K562 (cell line): ENCODE measurements around the gene CKM. TPM values are rescaled to one million over a fixed set of nuclear protein-coding genes. Genes with fewer than 3 reads are reported as not detected.

Experiments
- ATAC-seq: fragments of 200-7000 bp; cut with Tn5 transposase; 3 replicates; pipeline ENCODE4 v1.9.1; 2020; ENCODE audit warnings: moderate library complexity
- BruUV-seq: library from RNA; stranded (reverse); fragments of 400-500 nt; replicated peaks from 2 replicates; lab custom pipeline; 2021; lab: Mats Ljungman, UMichigan
- CTCF ChIA-PET: fragments of 300-600 bp; formaldehyde crosslinking; extraction: SDS; loops from one replicate; lab custom pipeline; 2021; ENCODE audit warnings: low intra/inter-chr PET ratio; lab: Yijun Ruan, JAX
- POLR2A ChIA-PET: fragments of 300-600, 350-650 bp; sonication (Branson Sonifier 250); formaldehyde crosslinking; extraction: SDS; loops from one replicate; lab custom pipeline; 2021; ENCODE audit warnings: antibody characterized with exemption, inconsistent platforms; lab: Yijun Ruan, JAX
- DNase-seq, 4 experiments: peaks; one replicate each; pipeline versions ENCODE4 v3.0.0 to v3.0.0-alpha.2; 2011 to 2018; ENCODE audit warnings: low spot score in 3 of 4, mixed read lengths in 3 of 4; ENCODE audit errors: extremely low read depth in 1 of 4
- FAIRE-seq: peaks from 2 replicates; lab custom pipeline; 2011; peaks lifted over from hg19 to GRCh38; lab: Jason Lieb, UNC
- H2AFZ ChIP-seq: 2 replicates; pipeline ENCODE4 v1.6.0; 2011; ENCODE audit warnings: low read depth, low read length, control low read depth, inconsistent platforms
- H3K27ac ChIP-seq: fragments of 200-600 bp; 3 replicates; pipeline ENCODE4 v1.8.0; 2011; ENCODE audit warnings: low read depth, mild to moderate bottlenecking, control low read depth, inconsistent platforms, low read length, moderate library complexity, mixed read lengths; ENCODE audit errors: extremely low read depth
- H3K27me3 ChIP-seq, 2 experiments: fragments of 300-600 bp in 1 of 2; 2 replicates in 1 of 2; 3 replicates in 1 of 2; pipeline versions ENCODE4 v1.6.0 to v1.8.0; 2011; ENCODE audit warnings: inconsistent platforms in 2 of 2, low read length in 2 of 2, mild to moderate bottlenecking in 1 of 2, mixed read lengths in 1 of 2, moderate library complexity in 1 of 2; ENCODE audit not compliant: control insufficient read depth in 2 of 2, insufficient read depth in 2 of 2
- H3K36me3 ChIP-seq: fragments of 300-600 bp; 3 replicates; pipeline ENCODE4 v1.8.0; 2011; ENCODE audit warnings: mild to moderate bottlenecking, low read length, inconsistent platforms; ENCODE audit not compliant: control insufficient read depth, insufficient read depth
- H3K4me1 ChIP-seq, 2 experiments: fragments of 200-600 bp in 1 of 2; replicated peaks in 1 of 2; 2 replicates in 1 of 2; 3 replicates in 1 of 2; pipeline versions ENCODE4 v1.5.1 to v1.8.0; 2011; ENCODE audit warnings: inconsistent platforms in 2 of 2, low read length in 2 of 2, mild to moderate bottlenecking in 1 of 2, mixed read lengths in 1 of 2, moderate library complexity in 1 of 2; ENCODE audit not compliant: control insufficient read depth in 2 of 2, insufficient read depth in 2 of 2
- H3K4me2 ChIP-seq: 2 replicates; pipeline ENCODE4 v1.6.1; 2011; ENCODE audit warnings: low read length, control low read depth, inconsistent platforms, mixed read lengths; ENCODE audit not compliant: insufficient read depth
- H3K4me3 ChIP-seq: fragments of 200-600 bp; sonication (generic), shearing (Covaris generic); 2 replicates; pipeline ENCODE4 v1.5.1; 2016; ENCODE audit warnings: control low read depth, inconsistent platforms
- H3K79me2 ChIP-seq: fragments of 200-600 bp; 3 replicates; pipeline ENCODE4 v1.8.0; 2011; ENCODE audit warnings: low read length, inconsistent platforms; ENCODE audit not compliant: control insufficient read depth, insufficient read depth
- H3K9ac ChIP-seq, 2 experiments: 2 replicates each; pipeline versions ENCODE4 v1.6.0 to v1.6.1; 2011; ENCODE audit warnings: low read depth in 2 of 2, low read length in 2 of 2, control low read depth in 1 of 2, inconsistent platforms in 1 of 2, mild to moderate bottlenecking in 1 of 2, mixed read lengths in 1 of 2; ENCODE audit not compliant: insufficient read depth in 1 of 2
- H3K9me1 ChIP-seq: one replicate; pipeline ENCODE4 v1.6.0; 2011; ENCODE audit warnings: inconsistent platforms, mild to moderate bottlenecking, low read length, moderate library complexity; ENCODE audit not compliant: control insufficient read depth, insufficient read depth
- H3K9me3 ChIP-seq: replicated peaks from 2 replicates; pipeline ENCODE4 v1.5.1; 2011; ENCODE audit warnings: low read depth, low read length, inconsistent platforms; ENCODE audit not compliant: control insufficient read depth, insufficient read depth
- H4K20me1 ChIP-seq: replicated peaks from 2 replicates; pipeline ENCODE4 v1.6.1; 2011; ENCODE audit warnings: low read length, inconsistent platforms, mixed read lengths; ENCODE audit not compliant: control insufficient read depth, insufficient read depth
- ATF2 ChIP-seq: sonication (generic); formaldehyde crosslinking; IDR thresholded peaks from 2 replicates; pipeline ENCODE4 v1.8.1; 2022; ENCODE audit warnings: missing genetic modification reagents
- FOXP1 ChIP-seq: sonication (generic); formaldehyde crosslinking; IDR thresholded peaks from 2 replicates; pipeline ENCODE4 v1.8.0; 2022; ENCODE audit warnings: mild to moderate bottlenecking, missing genetic modification reagents
- TRIM28 ChIP-seq: fragments of 450-650 bp; IDR thresholded peaks from 2 replicates; pipeline ENCODE4 v1.6.1; 2017
- ZNF121 ChIP-seq: sonication (generic); formaldehyde crosslinking; conservative IDR thresholded peaks from 2 replicates; pipeline ENCODE4 v1.8.0; 2022; ENCODE audit warnings: missing genetic modification reagents
- ZNF384 ChIP-seq: IDR thresholded peaks from 2 replicates; pipeline ENCODE4 v1.6.1; 2012; ENCODE audit warnings: low read depth, low read length, improper control_type of control experiment
- WGBS: fragments of 100-300 bp; shearing (Covaris generic); methylation state at CpG from one replicate; pipeline ENCODE4 v1.1.6; 2016; ENCODE audit warnings: low coverage, mixed read lengths; ENCODE audit not compliant: insufficient coverage; ENCODE audit errors: missing lambda C conversion rate; 5-methylcytosine and 5-hydroxymethylcytosine counted together
- in situ Hi-C: fragments of 300-500 bp; cut with MboI; formaldehyde crosslinking; loops from 4 replicates; pipeline ENCODE4 v1.15.0; 2018; ENCODE audit warnings: inconsistent platforms, mixed read lengths
- intact Hi-C: fragments of 100-400 bp; cut with micrococcal nuclease; formaldehyde crosslinking; loops from 2 replicates; pipeline ENCODE4 v1.14.2; 2022
- polyA plus RNA-seq, 8 experiments: library from polyadenylated mRNA; depleted of rRNA in 4 of 8; stranded (reverse) in 5 of 8; unstranded in 3 of 8; fragments of >200 nt; fragmentation: Nextera tagmentation in 2 of 8; fragmentation: Illumina TruSeq in 1 of 8; extraction: Ambion mirVana in 2 of 8; extraction: Trizol in 1 of 8; gene quantifications; 2 replicates each; pipeline versions ENCODE4 v1.2.1 to v1.2.3, GENCODE V29; 2011 to 2014; ENCODE audit warnings: inconsistent platforms in 1 of 8, missing spikeins in 1 of 8
- total RNA-seq, 7 experiments: library from RNA; depleted of rRNA in 6 of 7; stranded (reverse); fragments of >200 nt in 6 of 7; fragmentation: Illumina TruSeq in 2 of 7; extraction: Trizol in 2 of 7; gene quantifications; 2 replicates each; pipeline versions ENCODE4 v1.2.1 to v1.2.3, GENCODE V29; 2011 to 2021; ENCODE audit warnings: low replicate concordance in 1 of 7

Gene CKM
- total and polyA plus RNA-seq, 9 of the 15 experiments (the other 6 are each of a cell fraction or from before 2014, with no cell fraction given): 0.06 to 0.17 (median 0.09) TPM; not detected in 4

GRCh38 chr19:45314708-45315245 is 7.9 kb downstream of the CKM start:
- no peaks in the 10 kb centered on the region for H3K36me3 ChIP-seq
- intact Hi-C loops (no loop called here), in situ Hi-C loops (no loop called here)
- WGBS: 10% methylated on average over 8 of the region's 8 CpGs
- no peaks in the 10 kb centered on the region for H3K9me3 ChIP-seq
- H2AFZ ChIP-seq: no peak overlapping the region
- no peak for DNase-seq
- ChIA-PET CTCF (no interaction called here), POLR2A (no interaction called here)
- H4K20me1 ChIP-seq: no peaks in the 10 kb centered on the region
- peaks cover 0 to 20% of the 10 kb centered on the region in 2 experiments; a peak in 3 of 5 replicates for H3K4me1 ChIP-seq
- no TSS peak for BruUV-seq
- no peak overlapping the region for H3K9ac ChIP-seq
- no peak for TF ChIP-seq TRIM28
- no peak for TF ChIP-seq ATF2 (CRISPR knock-in tag)
- TF ChIP-seq FOXP1 (CRISPR knock-in tag): 0 out of 2 replicates have a peak, but pooled peaks have one; percentile 25
- TF ChIP-seq ZNF384: no peak
- peak; percentile 54 for TF ChIP-seq ZNF121 (CRISPR knock-in tag)
- H3K79me2 ChIP-seq: no peaks in the 10 kb centered on the region
- H3K9me1 ChIP-seq: no peaks in the 10 kb centered on the region
- H3K4me3 ChIP-seq: no peak overlapping the region
- no peak overlapping the region for H3K27ac ChIP-seq
- no peak for ATAC-seq
- no peaks in the 10 kb centered on the region; a peak in 1 of 5 replicates for H3K27me3 ChIP-seq
- FAIRE-seq: no peak
- H3K4me2 ChIP-seq: no peak overlapping the region
